Spleen (tissue), 11 donors: ENCODE data around the gene FGFBP1. TPM values are rescaled to one million over a fixed set of nuclear protein-coding genes. Genes with fewer than 3 reads are reported as not detected.
"Not testable (repeated sequence)": the region's sequence is repeated elsewhere in the genome, so short reads cannot be mapped to it uniquely, and the experiment has no call there.

Experiments used
- DNase-seq: peaks from one replicate; pipeline ENCODE4 v3.0.0-alpha.2; 2020
- H3K27ac ChIP-seq, 8 donors: fragments of 200-600 bp; sonication (generic) in 7 of 8; 1 replicate in 4 of 8; 2 replicates in 4 of 8; pipeline versions ENCODE4 v1.5.0 to v1.8.0; 2016 to 2021; ENCODE audit warnings: inconsistent platforms in 4 of 8, mild to moderate bottlenecking in 4 of 8, moderate library complexity in 1 of 8
- H3K27me3 ChIP-seq, 7 donors: fragments of 200-600 bp; sonication (generic) in 6 of 7; replicated peaks in 1 of 7; 1 replicate in 4 of 7; 2 replicates in 3 of 7; pipeline versions ENCODE4 v1.5.0 to v1.8.0; 2016 to 2021; ENCODE audit warnings: inconsistent platforms in 3 of 7, mild to moderate bottlenecking in 1 of 7
- H3K36me3 ChIP-seq, 6 donors: fragments of 200-600 bp; sonication (generic) in 5 of 6; 1 replicate in 4 of 6; 2 replicates in 2 of 6; pipeline versions ENCODE4 v1.5.0 to v1.8.0; 2016 to 2021; ENCODE audit warnings: inconsistent platforms in 2 of 6
- H3K4me1 ChIP-seq, 6 donors: fragments of 200-600 bp; sonication (generic) in 5 of 6; 1 replicate in 3 of 6; 2 replicates in 3 of 6; pipeline versions ENCODE4 v1.5.0 to v1.8.0; 2016 to 2021; ENCODE audit warnings: inconsistent platforms in 3 of 6
- H3K4me3 ChIP-seq, 8 donors: fragments of 200-600 bp; sonication (generic) in 7 of 8; 1 replicate in 4 of 8; 2 replicates in 4 of 8; pipeline versions ENCODE4 v1.5.0 to v1.8.0; 2016 to 2021; ENCODE audit warnings: inconsistent platforms in 4 of 8, mild to moderate bottlenecking in 4 of 8, moderate library complexity in 2 of 8
- H3K9me3 ChIP-seq, 8 donors: fragments of 200-600 bp; sonication (generic) in 7 of 8; 1 replicate in 4 of 8; 2 replicates in 4 of 8; pipeline versions ENCODE4 v1.5.0 to v1.8.0; 2016 to 2021; ENCODE audit warnings: inconsistent platforms in 4 of 8
- POLR2A ChIP-seq, 3 donors: fragments of 450-650 bp; IDR thresholded peaks; one replicate each; pipeline ENCODE4 v1.5.1; 2017; ENCODE audit warnings: antibody characterized with exemption in 3 of 3, mild to moderate bottlenecking in 1 of 3
- POLR2AphosphoS5 ChIP-seq, 3 donors: sonication (generic); formaldehyde crosslinking; IDR thresholded peaks; one replicate each; pipeline ENCODE4 v1.5.1; 2017; ENCODE audit warnings: antibody characterized with exemption in 3 of 3
- WGBS, 5 donors: extraction: QIAGEN DNeasy Blood & Tissue Kit in 3 of 5; methylation state at CpG; one replicate each; pipeline versions ENCODE4 v1.1.5 to v1.1.7; 2013 to 2018; 5-methylcytosine and 5-hydroxymethylcytosine counted together
- intact Hi-C: fragments of 100-400 bp; cut with DNase I; formaldehyde crosslinking; loops from one replicate; pipeline ENCODE4 v1.15.0; 2023; ENCODE audit warnings: low total_unique reads
- polyA plus RNA-seq, 3 donors: library from polyadenylated mRNA; stranded (reverse); fragments of 200-250 nt; gene quantifications; one replicate each; pipeline ENCODE4 v1.2.1, GENCODE V29; 2013
- total RNA-seq, 7 donors: library from RNA; depleted of rRNA in 3 of 7; stranded (reverse); fragments of >200 nt in 3 of 7; fragmentation: NEBNext Ultra II Directional in 4 of 7; extraction: Animal tissue kit (Norgen Biotek cat#: 25700) in 4 of 7; gene quantifications; one replicate each; pipeline versions ENCODE4 v1.1.0 to v1.2.1, GENCODE V29; 2016 to 2021
- TF ChIP-seq, protein P1 (sequence below), 11 experiments: fragments of 200-600 bp in 7 of 11; fragments of 450-650 bp in 4 of 11; sonication (generic) in 4 of 11; IDR thresholded peaks in 8 of 11; conservative IDR thresholded peaks in 3 of 11; 1 replicate in 7 of 11; 2 replicates in 4 of 11; pipeline versions ENCODE4 v1.4.0 to v1.8.0; 2016 to 2021; ENCODE audit warnings: antibody characterized with exemption in 11 of 11, inconsistent platforms in 4 of 11, mild to moderate bottlenecking in 1 of 11
- donor health status: healthy with polysubstance abuse.
- donor health status: DM: no; HTN: no; CAD: no; lungs with moderate emphysema.
- donor health status: DM: no; HTN: no; CAD: no.
- donor health status: Bipolar disorder and iron deficiency.
- donor health status: healthy.
- donor health status: DM: no; HTN: no; CAD: no.
- donor health status: DM: yes; HTN: yes; CAD: no.

FGFBP1 gene
- total and polyA plus RNA-seq, 10 donors, result 0.08 to 0.10 TPM; not detected in 8

GRCh38 chr4:15920723-15921591, 17.6 kb downstream of the FGFBP1 start:
- WGBS, 5 donors, result 74 to 85% (median 80%) methylated on average over 4 of the region's 4 CpGs
- DNase-seq, result no peak
- intact Hi-C loops, result no loop called here
- Histone ChIP-seq H3K27ac (no peak overlapping the region), H3K27me3 (peaks cover 0 to 26% (median 0%) of the 10 kb centered on the region in 7 donors), H3K36me3 (no peaks in the 10 kb centered on the region), H3K4me3 (no peak overlapping the region), H3K4me1 (no peaks in the 10 kb centered on the region), H3K9me3 (peaks cover 0 to 5% (median 0%) of the 10 kb centered on the region in 8 donors)
- TF ChIP-seq POLR2A (IDR thresholded peaks at IDR 0.05), result no peak

- H3K36me3 ChIP-seq, result no peaks in the 10 kb centered on the region
- 73 to 84% (median 79%) methylated on average over 4 of the region's 4 CpGs for WGBS, 5 donors
- intact Hi-C loops, result no loop called here
- H3K27ac ChIP-seq, result no peak overlapping the region
- peaks cover 0 to 5% (median 0%) of the 10 kb centered on the region in 8 donors for H3K9me3 ChIP-seq
- H3K4me1 ChIP-seq, result no peaks in the 10 kb centered on the region
- H3K4me3 ChIP-seq, result no peak overlapping the region
- peaks cover 0 to 23% (median 0%) of the 10 kb centered on the region in 7 donors for H3K27me3 ChIP-seq
- DNase-seq, result no peak
- TF ChIP-seq POLR2AphosphoS5 (IDR thresholded peaks at IDR 0.05) (no peak), POLR2A (IDR thresholded peaks at IDR 0.05) (no peak)
- TF ChIP-seq, protein P1, sequence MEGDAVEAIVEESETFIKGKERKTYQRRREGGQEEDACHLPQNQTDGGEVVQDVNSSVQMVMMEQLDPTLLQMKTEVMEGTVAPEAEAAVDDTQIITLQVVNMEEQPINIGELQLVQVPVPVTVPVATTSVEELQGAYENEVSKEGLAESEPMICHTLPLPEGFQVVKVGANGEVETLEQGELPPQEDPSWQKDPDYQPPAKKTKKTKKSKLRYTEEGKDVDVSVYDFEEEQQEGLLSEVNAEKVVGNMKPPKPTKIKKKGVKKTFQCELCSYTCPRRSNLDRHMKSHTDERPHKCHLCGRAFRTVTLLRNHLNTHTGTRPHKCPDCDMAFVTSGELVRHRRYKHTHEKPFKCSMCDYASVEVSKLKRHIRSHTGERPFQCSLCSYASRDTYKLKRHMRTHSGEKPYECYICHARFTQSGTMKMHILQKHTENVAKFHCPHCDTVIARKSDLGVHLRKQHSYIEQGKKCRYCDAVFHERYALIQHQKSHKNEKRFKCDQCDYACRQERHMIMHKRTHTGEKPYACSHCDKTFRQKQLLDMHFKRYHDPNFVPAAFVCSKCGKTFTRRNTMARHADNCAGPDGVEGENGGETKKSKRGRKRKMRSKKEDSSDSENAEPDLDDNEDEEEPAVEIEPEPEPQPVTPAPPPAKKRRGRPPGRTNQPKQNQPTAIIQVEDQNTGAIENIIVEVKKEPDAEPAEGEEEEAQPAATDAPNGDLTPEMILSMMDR (IDR thresholded peaks at IDR 0.05 in 8 of 11, conservative IDR thresholded peaks at IDR 0.05 in 3 of 11), result no peak
Measured at GRCh38 chr4:15918484-15919129, 19.9 kb downstream of the FGFBP1 start.

- DNase-seq, result no peak
- Histone ChIP-seq H3K9me3 (peaks cover 0 to 5% (median 0%) of the 10 kb centered on the region in 8 donors), H3K27ac (no peak overlapping the region), H3K4me1 (no peaks in the 10 kb centered on the region), H3K27me3 (peaks cover 0 to 23% (median 0%) of the 10 kb centered on the region in 7 donors), H3K4me3 (no peak overlapping the region), H3K36me3 (no peaks in the 10 kb centered on the region)
- intact Hi-C loops, result no loop called here
- TF ChIP-seq, protein P1 (IDR thresholded peaks at IDR 0.05 in 8 of 11, conservative IDR thresholded peaks at IDR 0.05 in 3 of 11), result no peak
- TF ChIP-seq POLR2A (IDR thresholded peaks at IDR 0.05) (no peak), POLR2AphosphoS5 (IDR thresholded peaks at IDR 0.05) (no peak)
- 71 to 99% (median 93%) methylated on average over 2 of the region's 2 CpGs for WGBS, 5 donors
Measured at GRCh38 chr4:15917297-15917696, 21.2 kb downstream of the FGFBP1 start.

DNA sequence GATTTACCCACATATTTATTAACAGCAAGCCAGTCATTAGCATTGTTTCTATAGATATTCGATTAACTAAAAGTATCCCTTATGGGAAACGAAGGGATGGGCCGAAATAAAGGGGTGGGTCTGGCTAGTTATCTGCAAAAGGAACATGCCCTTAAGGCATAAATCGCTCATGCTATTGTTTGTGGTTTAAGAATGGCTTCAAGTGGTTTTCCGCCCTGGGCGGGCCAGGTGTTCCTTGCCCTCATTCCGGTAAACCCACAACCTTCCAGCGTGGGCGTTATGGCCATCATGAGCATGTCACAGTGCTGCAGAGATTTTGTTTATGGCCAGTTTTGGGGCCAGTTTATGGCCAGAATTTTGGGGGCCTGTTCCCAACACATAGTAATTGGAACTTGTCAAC, 22.2 kb downstream of the FGFBP1 start:
- DNase-seq, H3K4me1 ChIP-seq, H3K9me3 ChIP-seq, intact Hi-C loops, H3K36me3 ChIP-seq, H3K27ac ChIP-seq, H3K4me3 ChIP-seq: not testable (repeated sequence)
- H3K27me3 ChIP-seq, result peaks cover 0 to 23% (median 0%) of the 10 kb centered on the region in 7 donors
- WGBS, 5 donors, result 84 to 98% (median 90%) methylated on average over 9 of the region's 9 CpGs

DNA sequence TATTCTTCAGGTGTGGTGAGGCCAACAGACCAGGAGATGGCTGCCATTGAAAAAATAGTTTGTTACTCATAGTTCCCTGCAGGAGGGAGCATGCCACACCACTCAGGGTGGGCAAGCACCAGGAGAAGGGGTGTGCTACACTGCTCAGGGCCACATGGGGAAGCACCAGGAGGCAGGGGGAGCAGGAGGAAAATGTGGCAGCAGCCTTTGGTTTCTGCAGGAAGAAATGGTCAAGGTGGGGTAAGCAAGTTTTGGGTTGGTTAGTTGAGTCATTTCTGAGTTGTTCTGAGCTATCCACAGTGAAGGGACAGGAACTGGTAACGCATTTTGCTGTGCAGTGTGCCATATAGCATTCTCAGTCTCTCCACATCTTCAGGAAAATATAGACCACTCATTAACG, 23.8 kb downstream of the FGFBP1 start:
- no peak overlapping the region for H3K4me3 ChIP-seq
- H3K36me3 ChIP-seq, result no peaks in the 10 kb centered on the region
- H3K27me3 ChIP-seq, result peaks cover 0 to 15% (median 0%) of the 10 kb centered on the region in 7 donors
- no peaks in the 10 kb centered on the region for H3K4me1 ChIP-seq
- H3K9me3 ChIP-seq, result peaks cover 0 to 5% (median 0%) of the 10 kb centered on the region in 8 donors
- intact Hi-C loops, result no loop called here
- 74 to 94% (median 83%) methylated on average over 2 of the region's 2 CpGs for WGBS, 5 donors
- TF ChIP-seq, protein P1 (IDR thresholded peaks at IDR 0.05 in 8 of 11, conservative IDR thresholded peaks at IDR 0.05 in 3 of 11), result no peak
- TF ChIP-seq POLR2AphosphoS5 (IDR thresholded peaks at IDR 0.05) (no peak), POLR2A (IDR thresholded peaks at IDR 0.05) (no peak)
- H3K27ac ChIP-seq, result no peak overlapping the region
- DNase-seq, result no peak
